Measurements from ENCODE around the gene ALKBH7.
"Not testable (repeated sequence)": the region's sequence is repeated elsewhere in the genome, so short reads cannot be mapped to it uniquely, and the experiment has no call there.

The ALKBH7 gene

DNA sequence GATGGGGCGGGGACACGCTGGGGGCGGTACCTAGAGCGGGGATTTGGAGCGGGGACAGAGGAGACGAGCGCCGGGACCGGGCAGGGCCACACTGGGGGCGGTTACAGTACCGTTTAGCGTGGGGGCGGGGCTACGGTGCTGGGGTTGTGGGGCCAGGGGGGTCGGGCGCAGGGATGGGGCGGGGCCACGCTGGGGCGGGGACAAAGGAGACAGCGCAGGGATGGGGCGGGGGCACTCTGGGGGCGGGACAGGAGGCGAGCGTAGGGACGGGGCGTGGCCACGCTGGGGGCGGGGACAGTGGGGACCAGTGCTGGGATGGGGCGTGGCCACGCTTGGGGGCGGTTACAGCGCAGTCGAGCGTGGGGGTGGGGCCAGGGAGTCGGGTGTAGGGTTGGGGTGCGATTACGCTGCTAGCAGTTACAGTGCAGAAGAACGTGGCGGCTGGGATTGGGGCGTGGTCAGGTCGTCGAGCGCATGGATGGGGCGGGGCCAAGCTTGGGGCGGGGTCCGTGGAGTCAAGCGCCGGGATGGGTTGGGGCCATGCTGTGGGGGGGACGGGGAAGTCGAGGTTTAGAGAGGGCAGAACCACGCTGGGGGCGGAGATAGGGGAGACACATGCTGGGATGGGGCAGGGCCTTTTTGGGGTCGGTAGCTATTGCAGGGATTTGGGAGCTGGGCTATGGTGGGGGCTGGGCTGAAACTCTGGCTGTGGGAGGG, 660 bp downstream of the ALKBH7 start:
- DNase-seq: peak; percentile 94

- DNase-seq: no peak
These were observed 1.2 kb downstream of the ALKBH7 start for GRCh38 chr19:6373813-6374108.

GRCh38 chr19:6374161-6374709, 1.6 kb downstream of the ALKBH7 start:
- no peak for DNase-seq

DNA sequence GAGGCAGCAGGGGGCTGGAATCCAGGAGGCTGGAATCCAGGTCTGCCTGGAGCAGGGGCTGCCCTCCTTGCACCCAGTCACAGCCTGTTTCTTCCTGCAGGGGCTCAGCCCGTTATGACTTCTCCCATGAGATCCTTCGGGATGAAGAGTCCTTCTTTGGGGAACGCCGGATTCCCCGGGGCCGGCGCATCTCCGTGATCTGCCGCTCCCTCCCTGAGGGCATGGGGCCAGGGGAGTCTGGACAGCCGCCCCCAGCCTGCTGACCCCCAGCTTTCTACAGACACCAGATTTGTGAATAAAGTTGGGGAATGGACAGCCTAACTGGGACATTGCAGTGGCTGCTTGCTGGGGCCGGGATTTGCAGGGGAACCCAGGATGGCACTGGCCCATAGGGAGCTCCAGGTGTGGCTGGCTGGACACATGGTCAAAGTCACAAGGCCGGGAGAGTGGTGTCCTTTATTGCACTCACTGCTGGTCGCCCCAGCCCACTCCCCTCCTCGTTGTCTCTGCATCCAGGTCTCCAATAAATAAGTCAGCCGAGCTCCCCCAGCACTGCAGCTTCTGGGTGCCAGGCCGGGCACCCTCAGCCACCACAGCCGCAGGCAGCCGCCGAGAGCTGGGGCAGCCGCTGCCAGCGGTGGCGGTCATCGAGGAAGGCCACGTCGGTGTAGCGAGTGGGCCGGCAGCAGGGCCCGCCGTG, 2.3 kb downstream of the ALKBH7 start:
- no peak for DNase-seq

DNA sequence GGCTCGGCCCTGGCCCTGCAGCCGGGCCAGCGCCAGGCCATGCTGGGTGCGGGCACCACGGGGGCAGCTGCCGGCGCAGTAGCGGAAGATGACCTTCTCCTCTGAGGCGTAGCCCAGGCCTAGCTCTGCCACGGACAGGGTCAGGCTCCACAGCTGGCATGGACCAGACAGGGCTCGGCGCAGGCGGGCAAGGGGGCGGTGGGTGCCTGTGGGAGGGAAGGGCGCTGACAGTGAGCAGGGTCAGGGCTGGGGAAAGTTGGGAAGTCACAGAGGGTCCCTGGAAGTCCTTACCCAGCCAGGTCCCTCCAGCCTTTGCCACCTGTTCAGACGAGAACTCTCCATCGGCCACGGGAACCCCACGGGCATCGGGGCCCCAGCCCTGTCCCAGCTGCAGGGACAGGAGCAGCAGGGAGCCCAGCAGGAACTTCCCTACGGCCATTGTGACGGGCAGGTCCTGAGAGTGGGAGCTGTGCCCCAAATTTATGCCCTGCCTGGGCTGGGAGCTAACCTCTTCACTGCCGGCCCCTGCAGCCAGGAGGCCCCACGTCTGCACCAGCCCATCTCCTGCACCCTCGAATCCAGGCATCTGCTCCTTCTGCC, 2.9 kb downstream of the ALKBH7 start, which contains the start of gene PSPN:
TSS of gene PSPN (minus strand) at position 523 of the 600 bp plus-strand sequence. CDS start at position 439, 84 bp downstream.
- no peak for DNase-seq

DNA sequence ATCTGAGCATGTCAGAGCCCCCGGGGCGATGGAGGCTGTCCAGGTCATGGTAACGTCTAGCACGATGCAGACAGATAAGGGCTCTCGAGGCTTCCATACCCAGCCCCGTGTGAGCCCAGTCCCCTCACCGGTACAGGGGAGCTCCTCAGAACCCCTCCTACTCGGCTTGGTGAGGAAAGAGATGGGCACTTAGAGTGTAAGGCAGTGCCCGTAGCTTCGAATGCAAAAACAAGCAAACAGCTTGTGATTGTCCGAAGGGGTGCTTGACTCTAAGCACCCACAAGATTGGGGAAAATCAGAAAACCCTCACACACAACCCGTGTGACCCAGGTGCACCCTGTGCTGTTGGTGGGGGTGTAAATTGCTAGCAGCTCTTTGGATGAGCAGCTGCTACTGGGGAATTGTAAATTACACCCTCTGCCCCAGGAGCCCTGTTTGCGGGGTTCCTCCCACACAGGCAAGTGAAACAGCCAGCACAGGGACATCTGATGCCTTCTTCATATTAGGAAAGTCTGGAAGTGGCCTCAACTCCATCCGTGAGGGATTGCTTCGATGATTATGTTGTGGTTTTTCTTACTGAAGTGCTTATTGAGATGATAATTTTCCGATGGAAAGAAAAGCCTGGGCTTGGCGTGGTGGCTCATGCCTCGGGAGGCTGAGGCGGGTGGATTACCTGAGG, 4.1 kb downstream of the ALKBH7 start:
- DNase-seq: no peak

- DNase-seq: no peak
These were observed 5.4 kb downstream of the ALKBH7 start for GRCh38 chr19:6378041-6378440.

DNA sequence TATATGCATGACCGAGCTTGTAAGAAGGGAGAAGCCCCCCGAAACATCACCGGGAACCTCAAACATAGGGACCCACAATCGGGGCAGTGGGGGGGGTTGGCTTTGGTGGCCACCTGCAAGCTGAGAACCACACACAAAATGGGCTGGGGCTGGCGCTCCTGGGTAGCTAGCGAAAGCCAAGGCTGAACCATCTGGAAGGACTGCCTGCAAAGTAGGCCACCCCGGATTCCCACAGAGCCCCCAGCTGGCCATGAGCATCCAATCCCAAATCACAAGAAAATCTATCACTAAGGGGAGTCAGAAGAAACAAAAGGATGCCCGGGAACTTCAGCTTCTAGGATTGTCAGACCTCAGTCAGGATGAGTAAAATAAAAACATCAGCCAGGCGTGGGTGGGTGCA, 5.9 kb downstream of the ALKBH7 start:
- DNase-seq: no peak

DNA sequence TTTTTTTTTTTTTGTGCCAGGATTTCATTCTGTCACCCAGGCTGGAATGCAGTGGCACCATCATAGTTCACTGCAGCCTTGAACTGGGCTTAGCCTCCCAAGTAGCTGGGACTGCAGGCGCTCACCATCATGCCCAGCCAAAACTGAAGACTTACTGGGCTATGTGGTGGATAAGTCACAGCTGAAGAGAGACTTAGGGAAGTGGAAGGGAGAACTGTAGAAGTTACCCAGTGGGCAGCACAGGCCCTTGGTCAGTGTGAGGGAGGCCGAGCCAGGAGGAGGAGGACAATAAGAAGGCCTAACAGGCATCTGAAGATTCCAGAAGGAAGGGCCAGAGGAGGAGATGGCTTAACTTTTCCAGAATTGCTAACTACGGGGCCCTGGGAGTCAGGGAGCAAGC, 7.2 kb downstream of the ALKBH7 start:
- no peak for DNase-seq

DNA sequence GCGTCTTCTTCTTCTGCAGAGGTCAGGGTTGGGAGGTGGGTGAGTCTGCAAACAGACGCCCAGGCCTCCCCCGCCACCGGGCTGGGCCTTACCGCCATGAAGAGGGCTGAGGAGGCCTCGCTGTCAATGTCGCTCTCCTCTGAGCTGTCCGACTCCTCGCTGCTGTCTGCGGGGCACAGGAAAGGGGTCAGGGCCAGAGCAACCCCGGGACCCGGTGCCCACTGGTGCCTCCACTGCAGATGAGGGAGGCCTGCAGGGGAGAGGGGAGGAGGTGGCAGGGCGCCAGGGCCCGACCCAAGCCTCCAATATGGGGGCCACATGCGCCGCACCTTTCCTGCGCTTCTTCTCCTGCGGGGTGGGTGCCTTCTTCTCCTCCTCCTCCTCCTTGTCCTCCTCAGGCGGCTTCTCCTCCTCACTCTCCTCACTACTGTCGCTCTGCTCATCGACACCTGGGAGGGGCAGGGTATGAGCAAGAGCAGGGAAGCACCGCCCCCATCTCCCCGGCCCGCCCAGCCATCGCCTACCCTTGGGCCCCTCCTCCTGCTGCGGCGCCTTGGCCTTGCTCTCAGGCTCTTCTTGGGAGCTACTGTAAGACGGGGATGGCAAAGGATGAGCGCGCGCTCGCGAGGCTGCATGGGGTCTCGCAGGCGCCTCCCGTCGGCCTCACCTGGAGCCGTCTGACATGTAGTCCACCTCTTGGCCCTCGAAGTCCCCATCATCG, 8.6 kb downstream of the ALKBH7 start:
- no peak for DNase-seq

- no peak for DNase-seq
These were observed 10.6 kb downstream of the ALKBH7 start for GRCh38 chr19:6383188-6383587.

GRCh38 chr19:6384381-6384780, 11.8 kb downstream of the ALKBH7 start:
- no peak for DNase-seq

GRCh38 chr19:6387372-6387771, 14.8 kb downstream of the ALKBH7 start:
- no peak for DNase-seq

DNA sequence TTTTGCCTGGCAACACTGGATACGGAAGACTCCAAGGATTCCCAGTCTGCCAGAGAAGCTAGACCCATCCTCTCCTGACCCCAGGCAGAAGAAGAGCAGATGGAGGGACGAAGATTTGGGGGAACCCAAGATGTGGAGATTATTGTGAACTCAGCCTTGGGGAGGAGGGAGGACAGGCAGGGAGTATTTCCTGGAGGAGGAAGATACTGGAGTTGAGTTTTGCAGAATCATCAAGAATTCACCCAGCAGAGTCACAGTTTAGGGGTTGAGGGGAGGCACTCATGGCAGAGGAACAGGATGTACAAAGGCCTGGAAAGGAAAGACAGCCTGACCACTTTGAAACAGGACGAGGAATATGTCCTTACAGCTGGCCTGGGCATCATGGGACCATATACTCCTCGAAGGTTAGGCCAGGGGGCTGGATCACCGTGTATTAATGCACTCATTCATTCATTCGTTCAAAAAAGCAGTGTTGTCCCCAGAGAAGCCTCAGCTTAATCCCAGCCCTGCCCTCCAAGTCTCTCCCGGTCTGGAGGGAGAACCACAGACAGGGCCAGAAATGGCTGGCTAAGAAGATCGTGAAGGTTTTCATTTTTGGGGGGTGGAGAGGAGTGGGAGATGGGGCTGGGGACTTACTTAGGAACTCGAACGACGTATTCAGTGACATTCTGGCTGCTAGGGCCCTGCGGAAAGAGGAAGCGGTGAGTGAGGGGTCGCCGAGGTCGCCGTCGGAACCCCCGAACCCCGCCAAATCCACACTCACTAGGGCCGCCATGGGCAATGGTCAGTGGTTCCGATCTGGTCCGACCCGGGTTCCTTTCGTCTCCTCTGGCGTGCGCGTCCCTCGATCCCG, 19.9 kb downstream of the ALKBH7 start:
- no peak for DNase-seq

GRCh38 chr19:6393074-6393982, 20.7 kb downstream of the ALKBH7 start, which contains the start of gene GTF2F1:
Gene GTF2F1, minus strand, starts transcription at chr19:6393164. Its CDS starts 169 bp downstream, at chr19:6392995.
- DNase-seq: peak; percentile 98

DNA sequence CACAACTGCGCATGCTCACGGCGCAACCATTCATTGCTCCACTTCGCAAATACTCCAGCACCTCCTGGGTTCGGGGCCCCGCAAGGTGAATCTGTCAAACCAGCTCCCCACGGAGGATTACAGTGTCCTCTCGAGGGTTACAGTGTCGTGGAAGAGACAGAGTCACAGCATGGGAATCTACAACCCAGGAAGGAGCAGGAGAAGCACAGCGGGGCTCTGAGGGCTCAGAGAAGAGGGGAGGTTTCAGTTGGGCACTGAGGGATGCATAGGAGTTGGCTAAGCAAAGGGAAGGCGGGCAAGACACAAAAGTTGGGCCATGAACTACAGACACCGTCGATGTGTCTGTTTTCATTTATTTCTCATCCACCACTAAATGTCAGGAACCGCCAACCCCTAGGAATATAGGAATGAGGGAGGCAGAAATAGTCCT, 21.4 kb downstream of the ALKBH7 start:
- DNase-seq: no peak

DNA sequence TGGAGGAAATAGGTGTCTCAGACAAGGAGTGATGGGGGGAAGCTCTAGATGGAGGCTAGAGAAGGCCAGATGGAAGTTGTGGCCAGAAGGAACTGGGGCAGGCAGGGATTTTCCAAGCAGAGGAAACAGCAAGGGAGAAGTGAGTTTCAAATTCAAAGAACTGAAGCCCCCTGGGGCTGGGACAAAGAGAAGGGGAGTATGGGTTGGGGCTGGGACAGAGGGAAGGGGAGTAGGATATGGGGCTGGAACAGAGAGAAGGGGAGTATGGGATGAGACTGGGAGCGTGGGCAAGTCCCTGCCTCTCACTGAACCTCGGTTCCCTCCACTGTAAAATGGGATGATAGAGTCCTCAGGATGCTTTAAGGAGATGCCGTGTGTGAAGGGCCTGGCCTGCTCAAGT, 22.2 kb downstream of the ALKBH7 start:
- no peak for DNase-seq

- no peak for DNase-seq
These were observed 23.7 kb downstream of the ALKBH7 start for GRCh38 chr19:6396305-6396704.

GRCh38 chr19:6400062-6400944, 27.7 kb downstream of the ALKBH7 start:
- DNase-seq: not testable (repeated sequence)
